GM12878 (cell line): ENCODE data around the gene SLC32A1. TPM values are rescaled to one million over a fixed set of nuclear protein-coding genes. Genes with fewer than 3 reads are reported as not detected.

Experiments used
- ATAC-seq: fragments of 200-7000 bp; cut with Tn5 transposase; 3 replicates; pipeline ENCODE4 v1.9.1; 2020; ENCODE audit warnings: mild to moderate bottlenecking, moderate library complexity
- BruUV-seq: library from RNA; stranded (reverse); fragments of 400-500 nt; replicated peaks from 2 replicates; lab custom pipeline; 2021; lab: Mats Ljungman, UMichigan
- CTCF ChIA-PET: fragments of 300-600 bp; sonication (Branson Sonifier 250); formaldehyde crosslinking; extraction: SDS; loops from one replicate; lab custom pipeline; 2021; ENCODE audit warnings: inconsistent platforms; lab: Yijun Ruan, JAX
- POLR2A ChIA-PET: fragments of 350-600 bp; formaldehyde crosslinking; extraction: SDS; loops from one replicate; lab custom pipeline; 2021; ENCODE audit warnings: inconsistent platforms; lab: Charles Lee
- RAD21 ChIA-PET: fragments of 300-600 bp; sonication (Branson Sonifier 250); formaldehyde crosslinking; loops from one replicate; lab custom pipeline; 2023; ENCODE audit warnings: antibody characterized with exemption; ENCODE audit not compliant: unreplicated experiment; lab: Charles Lee
- SMC1A ChIA-PET: fragments of 300-600 bp; sonication (Branson Sonifier 250); formaldehyde crosslinking; loops from one replicate; lab custom pipeline; 2023; ENCODE audit not compliant: unreplicated experiment, uncharacterized antibody; lab: Charles Lee
- DNase-seq: peaks from one replicate; pipeline ENCODE4 v3.0.0-alpha.2; 2011; ENCODE audit warnings: low read depth, low spot score
- FAIRE-seq: peaks from 3 replicates; lab custom pipeline; 2011; peaks lifted over from hg19 to GRCh38; lab: Jason Lieb, UNC
- H2AFZ ChIP-seq: 2 replicates; pipeline ENCODE4 v1.6.0; 2011; ENCODE audit warnings: low read depth, low read length, control low read depth; ENCODE audit not compliant: control insufficient read depth
- H3K27ac ChIP-seq: 2 replicates; pipeline ENCODE4 v1.5.1; 2011; ENCODE audit warnings: control low read depth; ENCODE audit not compliant: control insufficient read depth, insufficient read depth
- H3K27me3 ChIP-seq, 2 experiments: replicated peaks in 1 of 2; 2 replicates each; pipeline versions ENCODE4 v1.6.0 to v1.6.1; 2011; ENCODE audit warnings: low read length in 1 of 2; ENCODE audit not compliant: control insufficient read depth in 2 of 2, insufficient read depth in 2 of 2
- H3K36me3 ChIP-seq, 2 experiments: 2 replicates each; pipeline ENCODE4 v1.5.1; 2011; ENCODE audit warnings: low read length in 1 of 2; ENCODE audit not compliant: control insufficient read depth in 2 of 2, insufficient read depth in 2 of 2
- H3K4me1 ChIP-seq: 2 replicates; pipeline ENCODE4 v1.6.1; 2011; ENCODE audit warnings: mild to moderate bottlenecking, low read length, moderate library complexity, mixed read lengths; ENCODE audit not compliant: control insufficient read depth, insufficient read depth
- H3K4me2 ChIP-seq: 2 replicates; pipeline ENCODE4 v1.6.0; 2011; ENCODE audit warnings: control low read depth; ENCODE audit not compliant: control insufficient read depth, insufficient read depth
- H3K4me3 ChIP-seq: fragments of 200-600 bp; sonication (generic); 2 replicates; pipeline ENCODE4 v1.5.1; 2016
- H3K79me2 ChIP-seq: 2 replicates; pipeline ENCODE4 v1.6.0; 2011; ENCODE audit warnings: low read length; ENCODE audit not compliant: control insufficient read depth, insufficient read depth
- H3K9ac ChIP-seq: 2 replicates; pipeline ENCODE4 v1.8.0; 2011; ENCODE audit warnings: low read length, control low read depth, mixed read lengths; ENCODE audit not compliant: control insufficient read depth, insufficient read depth
- H3K9me3 ChIP-seq: replicated peaks from 3 replicates; pipeline ENCODE4 v1.5.1; 2011; ENCODE audit warnings: mild to moderate bottlenecking, low read length; ENCODE audit not compliant: control insufficient read depth, insufficient read depth
- H4K20me1 ChIP-seq: 2 replicates; pipeline ENCODE4 v1.6.0; 2011; ENCODE audit not compliant: control insufficient read depth, insufficient read depth
- BCL3 ChIP-seq: IDR thresholded peaks from 2 replicates; pipeline ENCODE4 v1.6.1; 2011; ENCODE audit warnings: borderline replicate concordance, low read depth, mild to moderate bottlenecking, moderate library complexity, low read length; ENCODE audit not compliant: insufficient read depth, poor library complexity, severe bottlenecking
- CBFB ChIP-seq: IDR thresholded peaks from 2 replicates; pipeline ENCODE4 v1.6.1; 2016; ENCODE audit warnings: antibody characterized with exemption, low read depth
- EED ChIP-seq: sonication (generic); IDR thresholded peaks from 2 replicates; pipeline ENCODE4 v1.6.1; 2016; ENCODE audit warnings: antibody characterized with exemption, low read depth
- RELB ChIP-seq: fragments of 450-650 bp; IDR thresholded peaks from 2 replicates; pipeline ENCODE4 v1.6.1; 2017; ENCODE audit warnings: low read depth, mild to moderate bottlenecking, moderate library complexity
- SIN3A ChIP-seq: IDR thresholded peaks from 2 replicates; pipeline ENCODE4 v1.6.1; 2012; ENCODE audit warnings: low read depth, low read length, improper control_type of control experiment
- SMAD1 ChIP-seq: fragments of 450-650 bp; IDR thresholded peaks from 2 replicates; pipeline ENCODE4 v1.6.1; 2018; ENCODE audit warnings: mild to moderate bottlenecking, low read depth; ENCODE audit not compliant: partially characterized antibody
- SMARCA5 ChIP-seq: fragments of 450-650 bp; IDR thresholded peaks from 2 replicates; pipeline ENCODE4 v1.6.1; 2017; ENCODE audit warnings: mild to moderate bottlenecking
- TCF3 ChIP-seq: IDR thresholded peaks from 2 replicates; pipeline ENCODE4 v1.6.1; 2012; ENCODE audit warnings: low read depth, mild to moderate bottlenecking, low read length, borderline replicate concordance; ENCODE audit not compliant: insufficient read depth
- ZNF217 ChIP-seq: fragments of 450-650 bp; IDR thresholded peaks from 2 replicates; pipeline ENCODE4 v1.6.1; 2017; ENCODE audit warnings: antibody characterized with exemption, mild to moderate bottlenecking
- WGBS: methylation state at CpG from one replicate; pipeline ENCODE4 v1.1.6; 2016; ENCODE audit warnings: low lambda C conversion rate; ENCODE audit not compliant: insufficient replicate concordance, insufficient coverage; ENCODE audit errors: missing lambda C conversion rate; 5-methylcytosine and 5-hydroxymethylcytosine counted together
- in situ Hi-C: fragments of 300-500 bp; cut with MboI; formaldehyde crosslinking; loops from 9 replicates; pipeline ENCODE4 v1.14.3; 2018; ENCODE audit warnings: mixed read lengths
- intact Hi-C: fragments of 100-400 bp; cut with micrococcal nuclease; formaldehyde crosslinking; loops from one replicate; pipeline ENCODE4 v1.14.2; 2022; ENCODE audit not compliant: unreplicated experiment
- polyA plus RNA-seq, 11 experiments: library from polyadenylated mRNA; depleted of rRNA in 4 of 11; unstranded in 6 of 11; stranded (reverse) in 5 of 11; fragments of >200 nt; fragmentation: Nextera tagmentation in 4 of 11; fragmentation: Illumina TruSeq in 1 of 11; extraction: Ambion mirVana in 4 of 11; extraction: Trizol in 1 of 11; gene quantifications; 1 replicate in 1 of 11; 2 replicates in 10 of 11; pipeline versions ENCODE4 v1.2.1 to v1.2.3, GENCODE V29; 2011 to 2016; ENCODE audit warnings: inconsistent platforms in 2 of 11, missing spikeins in 2 of 11, low read depth in 1 of 11
- total RNA-seq, 4 experiments: library from RNA; depleted of rRNA in 3 of 4; stranded (reverse); fragments of >200 nt in 3 of 4; fragmentation: Illumina TruSeq in 1 of 4; extraction: Trizol in 1 of 4; gene quantifications; 2 replicates each; pipeline versions ENCODE4 v1.2.1 to v1.2.3, GENCODE V29; 2013 to 2021

The SLC32A1 gene
- total and polyA plus RNA-seq, 10 of the 15 experiments (the other 5 are each of a cell fraction or from before 2014, with no cell fraction given): not detected

- TF ChIP-seq BCL3 (no peak), SIN3A (no peak), RELB (no peak), SMAD1 (no peak)
- TF ChIP-seq, all 136 proteins: peak for 0
Observed at GRCh38 chr20:38731738-38732113, 7.4 kb downstream of the SLC32A1 start (continued).

GRCh38 chr20:38732981-38733380 is 8.7 kb downstream of the SLC32A1 start:
- no peaks in the 10 kb centered on the region for H3K36me3 ChIP-seq
- ChIA-PET RAD21 (interaction anchor here (0.8 to 1.3 kb wide), 2 partner anchors 88 to 160 kb away, joined by 3 to 4 read pairs; no protein-coding TSS in a partner anchor), SMC1A (interaction anchor here (1.0 to 1.1 kb wide), 2 partner anchors 8 to 160 kb away, joined by 3 to 4 read pairs; no protein-coding TSS in a partner anchor), CTCF (interaction anchor here (0.6 to 2.9 kb wide), 9 partner anchors 14 to 296 kb away, joined by 3 to 22 read pairs (median 3); no protein-coding TSS in a partner anchor), POLR2A (no interaction called here)
- no TSS peak for BruUV-seq
- H4K20me1 ChIP-seq: no peaks in the 10 kb centered on the region
- no peak overlapping the region for H3K27ac ChIP-seq
- 44% methylated on average over 4 of the region's 4 CpGs for WGBS
- in situ Hi-C loops: no loop called here
- no peak overlapping the region for H3K4me3 ChIP-seq
- peaks cover 14 to 35% of the 10 kb centered on the region in 2 experiments for H3K27me3 ChIP-seq
- ATAC-seq (no peak), FAIRE-seq (no peak), DNase-seq (no peak)
- no peak overlapping the region for H3K9ac ChIP-seq
- no peak overlapping the region for H2AFZ ChIP-seq
- H3K79me2 ChIP-seq: no peaks in the 10 kb centered on the region
- TF ChIP-seq SIN3A (no peak), EED (no peak), ZNF217 (no peak), CBFB (no peak), TCF3 (no peak), SMARCA5 (no peak)
- H3K4me2 ChIP-seq: no peak overlapping the region
- H3K9me3 ChIP-seq: peaks cover 4% of the 10 kb centered on the region; the same call in 2 of the 3 replicates
- intact Hi-C loops: no loop called here
- peaks cover 8% of the 10 kb centered on the region for H3K4me1 ChIP-seq
